Left ventricle myocardium inferior (tissue), 1 donor: ENCODE measurements around the gene IL36A. TPM values are rescaled to one million over a fixed set of nuclear protein-coding genes. Genes with fewer than 3 reads are reported as not detected.

ENCODE experiments used
- DNase-seq: peaks from one replicate; pipeline ENCODE4 v3.0.0-alpha.2; 2020
- H3K27ac ChIP-seq: fragments of 200-600 bp; replicated peaks from 2 replicates; pipeline ENCODE4 v1.8.0; 2021
- H3K27me3 ChIP-seq: fragments of 200-600 bp; 2 replicates; pipeline ENCODE4 v1.8.0; 2021; ENCODE audit warnings: low read depth
- H3K36me3 ChIP-seq: fragments of 200-600 bp; 2 replicates; pipeline ENCODE4 v1.8.0; 2021
- H3K4me1 ChIP-seq: fragments of 200-600 bp; 2 replicates; pipeline ENCODE4 v1.8.0; 2021
- H3K4me3 ChIP-seq: fragments of 200-600 bp; 2 replicates; pipeline ENCODE4 v1.8.0; 2021; ENCODE audit warnings: mild to moderate bottlenecking, moderate library complexity
- H3K9me3 ChIP-seq: fragments of 200-600 bp; replicated peaks from 2 replicates; pipeline ENCODE4 v1.8.0; 2021
- intact Hi-C: fragments of 100-400 bp; cut with micrococcal nuclease; formaldehyde crosslinking; loops from one replicate; pipeline ENCODE4 v1.11.0; 2022
- total RNA-seq: library from RNA; stranded (reverse); fragmentation: NEBNext Ultra II Directional; extraction: Animal tissue kit (Norgen Biotek cat#: 25700); gene quantifications from one replicate; pipeline ENCODE4 v1.2.1, GENCODE V29; 2021
- TF ChIP-seq, protein P1 (sequence below): fragments of 200-600 bp; IDR thresholded peaks from 2 replicates; pipeline ENCODE4 v1.8.0; 2021; ENCODE audit warnings: antibody characterized with exemption, mild to moderate bottlenecking, borderline replicate concordance
- donor health status: DM: no; HTN: yes; CAD: no; lungs with severe emphysema.

Gene IL36A
- total RNA-seq, 1 donor from 2014 or later, result not detected

DNA sequence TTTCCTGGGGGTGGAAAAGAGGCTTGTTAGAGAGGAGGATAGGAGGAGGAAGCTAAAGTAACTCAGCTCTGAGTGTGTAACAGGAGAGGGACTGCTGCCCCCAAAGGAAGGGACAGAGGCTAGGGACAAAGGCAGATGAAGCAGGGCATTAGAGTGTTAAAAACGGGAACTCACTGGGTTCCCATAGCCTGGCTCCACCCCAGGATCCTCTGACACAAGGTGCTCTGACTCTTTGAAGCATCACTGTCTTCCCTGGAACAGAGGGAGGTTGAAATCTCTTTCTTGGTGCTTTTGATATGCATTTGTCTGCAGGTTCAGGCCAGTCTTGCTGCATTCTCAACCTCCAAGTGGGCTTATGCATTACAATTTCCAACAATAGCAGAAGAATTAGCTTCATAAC, 22.9 kb downstream of the IL36A start:
- TF ChIP-seq, protein P1, sequence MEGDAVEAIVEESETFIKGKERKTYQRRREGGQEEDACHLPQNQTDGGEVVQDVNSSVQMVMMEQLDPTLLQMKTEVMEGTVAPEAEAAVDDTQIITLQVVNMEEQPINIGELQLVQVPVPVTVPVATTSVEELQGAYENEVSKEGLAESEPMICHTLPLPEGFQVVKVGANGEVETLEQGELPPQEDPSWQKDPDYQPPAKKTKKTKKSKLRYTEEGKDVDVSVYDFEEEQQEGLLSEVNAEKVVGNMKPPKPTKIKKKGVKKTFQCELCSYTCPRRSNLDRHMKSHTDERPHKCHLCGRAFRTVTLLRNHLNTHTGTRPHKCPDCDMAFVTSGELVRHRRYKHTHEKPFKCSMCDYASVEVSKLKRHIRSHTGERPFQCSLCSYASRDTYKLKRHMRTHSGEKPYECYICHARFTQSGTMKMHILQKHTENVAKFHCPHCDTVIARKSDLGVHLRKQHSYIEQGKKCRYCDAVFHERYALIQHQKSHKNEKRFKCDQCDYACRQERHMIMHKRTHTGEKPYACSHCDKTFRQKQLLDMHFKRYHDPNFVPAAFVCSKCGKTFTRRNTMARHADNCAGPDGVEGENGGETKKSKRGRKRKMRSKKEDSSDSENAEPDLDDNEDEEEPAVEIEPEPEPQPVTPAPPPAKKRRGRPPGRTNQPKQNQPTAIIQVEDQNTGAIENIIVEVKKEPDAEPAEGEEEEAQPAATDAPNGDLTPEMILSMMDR, result no peak
- H3K27me3 ChIP-seq, result peaks cover 61% of the 10 kb centered on the region
- DNase-seq, result no peak
- intact Hi-C loops, result no loop called here
- H3K4me1 ChIP-seq, result no peaks in the 10 kb centered on the region
- no peak overlapping the region for H3K27ac ChIP-seq
- no peaks in the 10 kb centered on the region for H3K9me3 ChIP-seq
- H3K36me3 ChIP-seq, result no peaks in the 10 kb centered on the region
- H3K4me3 ChIP-seq, result no peak overlapping the region

DNA sequence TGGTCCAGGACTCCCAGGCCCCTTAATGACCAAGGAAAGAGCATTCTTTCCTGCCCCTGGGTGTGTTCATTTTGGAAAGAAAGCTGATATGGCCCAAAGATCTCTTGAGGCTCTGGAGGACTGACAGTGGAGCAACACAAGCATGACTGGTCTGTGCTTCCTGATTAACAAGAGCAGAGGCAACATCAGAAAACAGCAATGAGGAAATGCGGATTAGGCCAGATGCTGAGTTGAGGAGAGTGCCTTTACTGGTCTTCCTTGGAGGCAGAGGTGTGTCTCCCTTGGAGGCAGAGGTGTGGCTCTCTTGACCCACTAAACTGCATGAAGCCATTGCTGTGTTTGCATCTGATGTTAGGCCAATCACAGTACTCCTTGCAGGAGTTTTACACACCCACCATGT, 27.5 kb downstream of the IL36A start:
- no peak for DNase-seq
- Histone ChIP-seq H3K27ac (no peak overlapping the region), H3K36me3 (no peaks in the 10 kb centered on the region), H3K9me3 (no peaks in the 10 kb centered on the region), H3K27me3 (peaks cover 45% of the 10 kb centered on the region), H3K4me3 (no peak overlapping the region), H3K4me1 (no peaks in the 10 kb centered on the region)
- TF ChIP-seq, protein P1, result no peak
- intact Hi-C loops, result no loop called here

DNA sequence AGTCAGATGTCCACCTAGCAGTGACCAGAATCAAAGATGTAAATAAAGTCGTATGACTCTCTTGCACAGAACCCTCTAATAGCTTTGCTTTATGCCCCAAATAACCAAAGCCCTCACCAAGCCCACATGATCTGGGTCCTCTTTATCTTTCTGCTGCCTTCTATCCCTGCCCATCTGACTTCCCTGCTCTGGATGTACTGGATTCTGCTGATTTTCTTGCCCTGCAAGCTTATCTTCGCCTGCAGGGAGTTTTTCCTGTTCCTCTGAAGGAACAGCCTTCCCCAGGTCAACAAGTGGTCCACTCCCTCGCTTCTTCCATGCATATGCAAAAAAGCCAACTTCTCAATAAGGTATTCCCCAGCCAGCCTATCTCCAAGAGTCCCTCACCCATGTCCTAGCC, 28.8 kb downstream of the IL36A start:
- Histone ChIP-seq H3K36me3 (no peaks in the 10 kb centered on the region), H3K9me3 (no peaks in the 10 kb centered on the region), H3K27ac (no peak overlapping the region), H3K4me1 (no peaks in the 10 kb centered on the region), H3K27me3 (peaks cover 47% of the 10 kb centered on the region), H3K4me3 (no peak overlapping the region)
- no peak for DNase-seq
- TF ChIP-seq, protein P1, result no peak
- intact Hi-C loops, result no loop called here

DNA sequence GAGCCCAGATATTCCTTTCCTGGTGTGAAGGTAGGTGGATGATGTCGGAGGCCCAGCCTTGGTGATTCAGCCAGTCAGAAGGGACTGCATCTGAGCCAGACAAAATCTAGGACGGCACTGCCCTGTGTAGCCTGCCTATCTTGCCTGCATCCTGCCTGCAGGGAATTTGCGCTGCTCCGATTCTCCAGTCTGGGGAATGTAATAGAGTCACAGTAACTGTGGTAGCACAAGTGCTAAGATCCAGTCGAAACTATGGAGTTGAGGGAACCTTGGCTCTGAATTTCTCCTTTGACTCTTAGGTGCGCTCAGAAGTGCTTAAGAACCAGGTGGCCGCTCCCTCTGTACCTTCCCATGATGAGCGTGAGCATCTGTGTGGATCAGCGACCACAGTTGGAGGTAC, 31.5 kb downstream of the IL36A start:
- Histone ChIP-seq H3K4me1 (no peaks in the 10 kb centered on the region), H3K36me3 (no peaks in the 10 kb centered on the region), H3K27ac (no peak overlapping the region), H3K9me3 (no peaks in the 10 kb centered on the region), H3K27me3 (peaks cover 34% of the 10 kb centered on the region), H3K4me3 (no peak overlapping the region)
- intact Hi-C loops, result no loop called here
- TF ChIP-seq, protein P1, result no peak
- DNase-seq, result no peak

DNA sequence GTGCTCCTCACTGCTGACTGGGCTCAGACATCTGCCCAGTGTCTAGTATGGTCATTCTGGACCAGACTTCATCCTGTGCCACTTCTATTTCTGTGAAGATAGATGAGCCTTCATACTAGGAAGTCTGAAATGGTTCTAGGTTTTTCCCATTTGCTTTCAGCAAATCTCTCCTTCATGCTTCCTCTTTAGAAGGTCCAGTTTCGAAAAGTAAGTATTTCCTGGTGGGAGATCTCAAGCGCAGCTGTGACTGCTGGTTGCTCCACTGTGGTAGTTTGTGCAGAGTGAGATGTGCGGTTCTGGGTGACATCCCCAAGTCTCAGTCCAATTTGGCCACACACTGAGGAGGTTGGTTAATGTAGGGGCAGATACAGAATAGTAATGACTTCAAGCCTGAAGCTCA, 33.0 kb downstream of the IL36A start:
- Histone ChIP-seq H3K27me3 (peaks cover 34% of the 10 kb centered on the region), H3K4me3 (no peak overlapping the region), H3K9me3 (no peaks in the 10 kb centered on the region), H3K27ac (no peak overlapping the region), H3K36me3 (no peaks in the 10 kb centered on the region), H3K4me1 (no peaks in the 10 kb centered on the region)
- DNase-seq, result no peak
- intact Hi-C loops, result no loop called here
- TF ChIP-seq, protein P1, result no peak

DNA sequence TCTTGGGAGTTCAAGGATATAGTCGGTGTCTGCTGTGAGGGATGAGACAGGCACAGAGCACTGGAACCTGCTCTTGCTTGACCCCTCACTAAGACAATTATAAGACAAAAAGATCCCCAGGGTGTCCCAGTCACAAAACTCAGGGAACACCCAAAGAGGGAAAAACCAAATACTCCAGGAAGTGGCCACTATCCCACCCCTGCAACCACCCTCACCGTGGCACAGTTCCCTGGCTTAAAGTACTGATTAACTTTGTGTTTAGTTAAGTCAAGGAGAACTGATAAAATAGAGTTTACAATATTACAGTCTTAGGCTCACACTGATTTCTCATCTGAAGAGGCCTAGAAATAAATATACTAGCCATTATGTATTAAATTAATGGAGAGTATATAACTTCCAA, 33.9 kb downstream of the IL36A start:
- Histone ChIP-seq H3K27ac (no peak overlapping the region), H3K9me3 (no peaks in the 10 kb centered on the region), H3K27me3 (peaks cover 30% of the 10 kb centered on the region), H3K36me3 (no peaks in the 10 kb centered on the region), H3K4me1 (no peaks in the 10 kb centered on the region), H3K4me3 (no peak overlapping the region)
- no peak for DNase-seq
- TF ChIP-seq, protein P1, result no peak
- intact Hi-C loops, result no loop called here
